Transverse colon (tissue), 4 donors: ENCODE measurements around the gene GFRA1.

Experiments used
- CTCF ChIP-seq, 5 experiments: fragments of 200-600 bp in 3 of 5; fragments of 450-650 bp in 2 of 5; sonication (generic) in 3 of 5; IDR thresholded peaks; 1 replicate in 2 of 5; 2 replicates in 3 of 5; pipeline ENCODE4 v1.5.1; 2016 to 2017; ENCODE audit warnings: antibody characterized with exemption in 5 of 5, inconsistent platforms in 3 of 5, mild to moderate bottlenecking in 2 of 5, moderate library complexity in 1 of 5
- EP300 ChIP-seq: sonication (generic); formaldehyde crosslinking; IDR thresholded peaks from one replicate; pipeline ENCODE4 v1.6.1; 2017; ENCODE audit warnings: antibody characterized with exemption, low read depth
- POLR2AphosphoS5 ChIP-seq, 3 donors: sonication (generic); formaldehyde crosslinking; IDR thresholded peaks; one replicate each; pipeline ENCODE4 v1.6.1; 2016; ENCODE audit warnings: antibody characterized with exemption in 3 of 3

GRCh38 chr10:116155191-116155590, 117.8 kb downstream of the GFRA1 start:
- no peak for TF ChIP-seq CTCF (IDR thresholded peaks at IDR 0.05)
- TF ChIP-seq POLR2AphosphoS5 (IDR thresholded peaks at IDR 0.05) = no peak
- no peak for TF ChIP-seq EP300
